NOMO-1 (cell line): Measurements from ENCODE around the gene FOXN3.
A peak's percentile ranks its signal among the peaks of the same experiment; 100 is the strongest.

Source experiments
- DNase-seq, 2 experiments: peaks; one replicate each; lab custom pipeline; 2025; ENCODE audit not compliant: unreplicated experiment in 2 of 2; lab: John Stamatoyannopoulos, UW

The FOXN3 gene

DNA sequence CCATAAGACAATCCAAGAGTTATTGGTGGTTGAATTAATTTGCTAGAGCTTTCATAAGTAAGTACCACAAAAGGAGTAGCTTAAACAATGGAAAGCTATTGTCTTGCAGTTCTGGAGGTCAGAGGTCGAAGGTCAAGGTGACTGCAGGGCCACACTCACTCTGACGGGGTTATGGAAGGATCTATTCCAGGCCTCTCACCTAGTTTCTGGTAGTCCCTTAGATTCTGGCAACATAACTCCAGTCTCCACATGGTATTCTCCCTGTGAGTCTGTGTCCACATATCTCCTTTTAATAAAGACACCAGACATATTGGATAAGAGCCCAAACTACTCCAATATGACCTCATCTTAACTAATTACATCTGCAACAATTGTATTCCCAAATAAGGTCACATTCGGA lies 273.4 kb downstream of the FOXN3 start:
- no peak for DNase-seq

DNA sequence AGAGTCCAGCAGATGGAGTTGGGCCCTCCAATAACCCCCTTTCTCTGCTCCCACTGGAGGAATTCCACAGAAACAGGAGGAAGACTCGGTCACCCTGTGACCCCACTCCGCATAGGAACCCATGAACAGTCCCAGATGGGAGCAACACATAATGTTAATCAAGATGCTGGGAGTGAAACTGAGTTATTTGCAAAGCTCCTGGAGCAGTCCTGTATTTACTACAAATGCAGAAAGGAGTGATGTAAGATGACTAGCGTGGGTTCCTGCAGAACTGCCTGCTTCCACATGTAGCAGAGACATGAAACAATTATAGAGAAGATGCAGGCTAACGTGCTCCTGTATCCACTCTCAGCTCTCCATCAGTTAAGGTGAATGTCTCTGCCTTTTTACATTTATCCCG lies 274.7 kb downstream of the FOXN3 start:
- DNase-seq = no peak

DNA sequence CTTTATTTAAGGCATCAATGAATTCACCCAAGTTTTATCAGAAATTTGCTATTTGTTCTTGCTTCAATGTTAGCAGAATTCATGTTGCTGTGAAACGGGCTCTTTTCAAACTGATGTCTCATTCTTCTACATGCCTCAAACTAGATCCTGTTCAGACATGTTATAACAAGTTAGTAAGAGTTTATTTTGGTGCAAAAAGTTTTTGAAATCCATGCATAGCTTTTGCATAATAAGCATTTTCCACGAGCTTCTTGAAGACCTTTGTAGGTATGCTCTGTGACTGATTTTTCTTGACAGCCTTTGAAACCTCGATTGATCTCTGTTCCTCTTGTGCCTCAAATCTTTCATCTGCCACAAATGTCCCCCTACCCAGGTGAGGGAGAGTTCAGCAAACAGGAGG lies 275.2 kb downstream of the FOXN3 start:
- no peak for DNase-seq

DNA sequence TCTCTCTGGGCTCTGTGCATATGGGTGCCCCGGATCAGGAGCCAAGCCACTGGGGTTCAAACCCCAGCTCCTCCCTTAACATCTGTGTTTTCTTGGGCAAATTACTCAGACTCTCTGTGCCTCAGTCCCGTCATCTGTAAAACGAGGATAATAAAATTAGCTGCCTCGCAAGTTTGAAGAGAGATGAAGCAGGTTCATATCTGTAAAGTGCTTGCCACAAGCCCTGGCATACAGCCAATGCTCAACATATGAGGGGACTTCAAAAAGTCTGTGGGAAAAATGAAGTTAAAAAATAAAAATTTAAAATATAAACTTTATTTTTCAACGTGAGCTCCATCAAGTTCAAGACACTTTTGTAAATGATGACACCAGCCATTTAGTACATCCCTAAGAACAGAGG lies 276.7 kb downstream of the FOXN3 start:
- DNase-seq = no peak

DNA sequence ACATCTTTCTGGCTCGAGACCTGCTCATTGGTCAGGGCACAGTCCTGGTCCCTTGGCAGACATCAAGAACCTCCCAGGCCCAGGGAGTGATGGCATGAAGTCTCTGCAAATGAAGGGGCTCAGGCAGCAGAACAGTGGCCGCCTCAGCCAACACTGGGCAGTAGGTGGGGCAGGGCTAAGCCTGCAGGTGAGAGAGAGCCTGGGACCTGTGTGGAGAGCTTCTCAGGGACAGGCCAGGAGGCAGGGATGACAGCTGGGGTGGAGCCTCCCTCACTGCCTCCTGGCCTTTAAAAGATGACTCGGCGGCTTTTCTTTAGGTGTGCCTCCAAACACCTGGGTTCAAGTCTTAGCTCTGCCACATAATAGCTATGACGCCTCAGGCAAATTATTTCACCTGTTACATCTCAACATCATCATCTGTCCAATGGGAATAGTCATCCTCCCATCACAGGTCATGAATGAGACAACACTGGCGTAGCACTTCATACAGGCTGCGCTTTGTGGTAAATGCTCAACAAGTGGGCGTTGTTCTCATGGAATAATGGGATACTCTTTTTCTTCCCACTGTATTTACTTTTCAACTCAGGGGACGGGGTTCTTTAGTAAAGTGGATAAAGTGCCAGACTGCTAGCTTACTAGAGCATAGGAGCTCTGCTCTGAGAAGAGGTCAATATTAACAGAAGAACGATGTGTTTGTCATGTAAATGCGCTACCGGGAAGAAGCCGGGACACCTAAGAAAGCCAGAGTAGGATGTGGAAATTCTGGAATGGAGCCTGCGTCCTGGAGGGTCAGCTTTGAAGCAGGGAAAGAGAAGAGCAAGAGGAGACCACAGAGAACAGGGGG lies 277.4 kb downstream of the FOXN3 start:
- DNase-seq = no peak

DNA sequence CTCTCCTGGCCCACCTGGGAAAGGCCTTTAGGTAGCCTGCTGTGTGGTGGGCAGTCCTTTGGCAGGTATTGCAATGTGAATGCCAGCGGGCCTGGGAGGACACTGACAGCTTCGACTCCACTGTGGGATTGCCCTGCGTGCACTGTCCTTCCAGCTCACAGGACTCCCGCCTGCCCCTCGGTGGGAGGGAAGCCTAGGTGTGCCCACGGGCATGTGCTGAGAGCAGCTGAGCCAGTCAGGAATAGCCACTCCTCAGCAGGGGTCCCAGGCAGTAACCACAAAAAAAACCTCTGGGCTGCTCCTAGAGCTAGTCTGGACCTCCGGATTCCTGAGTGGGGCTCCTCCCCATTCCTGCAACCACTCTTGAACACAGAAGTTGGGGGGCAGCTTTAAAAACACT lies 278.2 kb downstream of the FOXN3 start:
- DNase-seq = no peak

DNA sequence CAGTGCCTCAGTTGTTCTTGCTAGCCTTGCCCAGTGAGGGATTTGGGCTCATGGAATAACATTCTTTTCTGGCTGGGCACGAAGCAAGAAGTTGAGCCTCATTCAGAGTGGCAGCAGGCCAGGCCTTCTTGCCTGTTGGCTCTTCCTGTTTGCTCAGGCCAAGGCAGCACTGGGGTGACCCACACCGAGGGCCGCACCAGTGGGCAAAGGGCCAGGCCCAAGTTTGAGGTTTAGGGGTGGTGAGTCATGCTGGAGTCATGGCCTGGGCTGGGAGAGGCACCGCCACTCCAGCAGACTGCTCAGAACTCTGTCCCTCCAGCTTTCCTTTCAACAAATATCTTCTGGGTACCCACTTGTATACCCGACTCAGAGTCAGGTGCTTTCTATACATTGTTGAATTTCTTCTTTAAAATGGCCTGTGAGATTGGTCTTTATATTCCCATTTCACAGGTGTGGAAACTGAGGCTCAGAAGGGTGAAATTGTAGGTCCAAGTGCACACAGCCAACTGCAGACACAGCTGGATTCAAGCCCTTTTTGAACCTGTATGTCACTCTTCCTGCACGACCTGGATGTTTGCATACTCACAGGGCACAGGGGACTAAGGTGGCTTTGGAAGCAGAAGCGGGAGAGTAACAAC lies 279.4 kb downstream of the FOXN3 start:
- DNase-seq = no peak

DNA sequence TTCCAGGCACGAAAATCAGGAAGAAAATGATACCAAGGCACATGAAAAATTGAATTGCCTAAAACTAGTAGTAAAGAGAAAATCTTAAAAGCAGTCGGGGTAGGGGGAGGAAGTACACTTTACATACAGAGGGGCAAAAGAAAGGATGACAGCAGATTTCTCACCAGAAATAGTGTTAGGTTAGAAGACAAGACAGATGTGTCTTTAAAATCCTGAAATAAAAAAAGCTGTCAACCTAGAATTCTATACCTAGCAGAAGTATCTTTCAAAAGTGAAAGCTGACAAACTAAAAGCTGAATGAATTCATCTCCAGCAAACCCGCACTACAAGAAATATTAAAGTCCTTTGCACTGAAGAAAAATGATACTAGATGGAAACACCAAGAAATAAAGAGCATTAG lies 280.4 kb downstream of the FOXN3 start:
- no peak for DNase-seq

DNA sequence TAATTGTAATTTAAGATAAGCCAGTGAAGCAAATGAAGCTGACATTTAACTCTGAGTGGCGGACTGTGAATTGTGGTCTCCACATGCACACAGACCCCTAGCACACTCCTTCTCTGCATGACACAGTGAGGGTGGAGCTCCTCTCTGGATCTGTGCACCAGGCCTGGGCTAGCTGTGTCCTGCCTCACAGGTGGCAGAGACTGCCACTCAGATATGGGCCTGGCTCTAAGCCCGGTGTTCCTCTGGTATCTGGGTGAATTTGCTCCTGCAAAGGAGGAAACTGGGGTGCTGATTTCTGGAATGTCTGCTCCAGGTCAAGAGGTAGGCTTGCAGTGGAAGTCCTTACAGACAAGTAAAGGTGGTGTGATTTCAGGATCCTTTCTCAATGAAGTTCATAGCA lies 282.4 kb downstream of the FOXN3 start:
- no peak for DNase-seq

DNA sequence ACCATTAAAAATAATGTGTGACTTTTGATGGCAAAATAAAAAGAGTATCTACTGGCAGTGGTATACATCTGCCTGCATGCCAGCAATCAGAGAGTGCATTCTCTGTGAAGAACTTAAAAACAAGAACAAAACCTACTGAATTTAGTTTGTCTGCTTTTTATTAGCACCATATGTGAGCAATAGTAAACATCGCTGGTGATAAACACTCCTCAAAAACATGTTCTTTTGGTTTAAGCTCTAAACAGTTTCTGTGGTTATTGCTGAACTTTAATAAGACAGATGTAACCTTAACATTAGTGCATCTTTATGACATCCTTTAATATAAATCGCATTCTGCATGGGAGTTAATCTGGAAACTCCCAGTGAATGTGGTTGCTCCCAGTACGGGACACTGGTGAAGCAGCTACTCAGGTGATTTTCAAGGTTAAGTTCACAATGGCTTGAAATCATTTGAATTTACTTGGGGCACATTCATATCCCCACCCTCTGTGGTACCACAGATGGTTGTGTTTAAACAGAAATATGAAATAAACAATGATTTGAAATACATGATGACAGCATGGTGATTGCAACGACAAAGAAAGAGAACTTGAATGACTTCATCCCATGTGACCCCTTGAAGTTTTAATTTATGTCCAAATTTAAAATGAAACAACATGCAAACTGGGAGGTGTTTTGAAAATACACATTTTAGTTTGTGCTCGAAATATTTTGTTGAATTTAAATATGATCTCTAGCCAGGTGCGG lies 285.9 kb downstream of the FOXN3 start:
- no peak for DNase-seq

DNA sequence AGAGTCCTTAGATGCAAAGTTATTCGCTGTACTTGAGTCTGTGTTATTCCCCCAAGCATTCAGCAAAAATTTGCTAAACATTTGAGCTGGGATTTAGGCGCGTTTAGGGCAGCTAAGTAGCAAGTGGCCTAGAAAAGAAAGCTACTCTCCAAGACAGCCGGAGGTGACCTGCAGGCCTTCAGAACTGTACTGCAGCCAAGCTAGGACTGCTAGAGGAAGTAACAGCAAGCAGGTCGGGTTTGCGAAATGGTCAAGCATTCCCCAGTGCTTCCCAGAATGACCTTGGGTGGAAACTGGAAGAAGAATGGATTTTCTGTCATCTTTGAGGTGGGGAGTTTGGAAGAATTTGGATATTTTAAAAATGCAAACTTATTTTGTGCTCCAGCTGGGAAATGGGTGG lies 287.5 kb downstream of the FOXN3 start:
- no peak for DNase-seq

DNA sequence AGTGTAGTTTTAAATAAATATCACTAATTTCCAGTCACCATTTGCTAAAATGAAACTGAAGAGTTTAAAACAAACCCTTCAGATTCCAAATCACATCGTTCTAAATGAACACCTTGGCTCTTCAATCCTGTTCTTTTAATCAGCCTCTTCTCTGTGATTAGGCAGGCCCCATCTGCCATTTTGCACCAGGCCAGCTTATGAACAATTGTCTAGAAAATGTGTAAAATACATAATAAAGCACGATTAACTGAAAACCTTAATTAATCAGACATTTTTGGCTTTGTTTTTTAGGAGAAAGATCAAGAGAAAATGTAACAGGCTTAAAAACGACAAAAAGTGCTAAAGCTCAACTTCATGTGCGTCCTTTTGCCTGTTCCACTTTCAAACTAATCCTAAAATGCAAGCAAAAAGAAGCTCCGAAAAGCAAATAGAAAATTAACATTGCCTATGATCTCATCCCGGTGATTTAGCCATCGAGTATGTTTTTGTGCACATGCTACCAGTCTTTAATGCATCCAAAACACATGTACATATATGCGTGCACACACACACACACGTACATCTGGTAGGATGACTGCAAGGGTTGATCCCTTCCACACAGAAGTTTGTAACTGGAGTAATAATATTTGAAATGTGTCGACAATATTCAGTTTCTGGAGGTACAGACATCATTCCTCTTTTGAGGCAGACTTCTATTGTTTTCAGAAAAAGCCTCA lies 288.6 kb downstream of the FOXN3 start:
- no peak for DNase-seq

DNA sequence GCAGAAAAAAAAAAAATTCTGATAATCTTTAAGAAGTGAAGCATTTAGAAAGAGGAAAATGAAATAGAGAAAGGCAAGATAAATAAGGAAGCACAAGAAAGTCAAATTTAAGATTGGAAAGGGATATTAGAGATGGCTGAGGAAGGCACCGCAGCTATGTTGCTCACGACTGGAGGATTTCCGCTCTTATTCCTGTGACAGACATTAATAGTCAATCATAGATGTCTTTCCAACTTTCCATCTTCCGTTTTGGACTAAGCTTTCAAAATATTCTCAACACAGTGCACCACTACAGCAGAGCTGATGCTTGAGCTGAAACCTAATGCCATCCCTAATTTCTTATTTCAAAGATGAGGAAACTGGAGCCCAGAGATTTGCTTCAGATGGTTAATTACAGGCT lies 290.6 kb downstream of the FOXN3 start:
- no peak for DNase-seq

DNA sequence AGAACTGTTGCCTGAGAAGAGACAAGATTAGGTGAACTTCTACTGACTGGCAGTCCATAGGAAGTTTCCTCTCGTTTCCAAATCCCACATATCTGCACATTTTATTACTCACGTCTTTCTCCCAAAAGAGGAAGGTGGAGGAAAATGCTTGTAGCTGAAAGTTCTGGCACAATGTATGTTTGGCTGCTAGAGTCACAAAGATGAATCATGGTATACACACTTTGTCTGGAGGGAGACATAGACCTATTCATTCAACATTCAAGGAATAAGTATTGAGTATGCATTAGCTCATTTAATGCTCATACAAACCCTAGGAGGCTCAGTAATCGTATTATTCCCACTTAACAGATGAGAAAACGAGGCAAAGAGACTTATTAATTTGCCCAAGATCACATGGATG lies 291.8 kb downstream of the FOXN3 start:
- DNase-seq = no peak

DNA sequence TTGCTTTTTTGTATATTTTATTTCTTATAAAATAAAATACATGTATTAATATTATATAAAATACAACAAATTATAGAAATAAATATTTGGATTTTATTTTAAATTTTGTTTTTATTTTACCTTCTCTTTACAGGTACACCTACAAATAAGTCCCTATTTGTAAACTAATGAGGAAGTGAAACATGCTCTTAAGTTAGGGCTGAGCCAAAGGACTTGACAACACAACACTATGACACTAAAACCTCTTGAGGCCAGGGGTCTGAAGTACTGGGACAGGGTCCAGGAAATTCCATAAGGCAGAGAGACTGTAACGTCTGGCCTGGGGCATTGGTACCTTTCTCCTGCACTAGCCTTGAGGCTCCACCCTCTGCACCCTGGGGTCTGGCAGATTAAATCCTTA lies 293.2 kb downstream of the FOXN3 start:
- DNase-seq = peak in 1 of 2 experiments; percentile 9

DNA sequence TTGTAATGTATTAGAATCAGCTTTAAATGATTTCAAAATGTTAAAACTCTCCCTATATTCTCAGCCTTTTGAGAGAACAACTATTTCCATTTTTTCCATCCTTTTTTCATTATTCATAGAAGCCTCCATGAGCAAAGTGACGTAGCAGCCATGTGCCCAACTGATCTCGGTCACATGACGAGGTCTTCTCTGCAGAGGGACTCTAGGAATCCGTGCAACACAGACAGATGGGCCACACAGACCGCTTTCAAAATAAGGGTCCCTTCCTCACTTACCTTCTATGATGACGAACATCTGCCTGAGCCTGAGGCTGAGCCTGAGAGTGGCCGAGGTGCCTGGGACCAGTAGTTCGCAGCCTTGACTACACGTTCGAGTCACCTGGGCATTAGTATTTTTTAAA lies 293.8 kb downstream of the FOXN3 start:
- no peak for DNase-seq

DNA sequence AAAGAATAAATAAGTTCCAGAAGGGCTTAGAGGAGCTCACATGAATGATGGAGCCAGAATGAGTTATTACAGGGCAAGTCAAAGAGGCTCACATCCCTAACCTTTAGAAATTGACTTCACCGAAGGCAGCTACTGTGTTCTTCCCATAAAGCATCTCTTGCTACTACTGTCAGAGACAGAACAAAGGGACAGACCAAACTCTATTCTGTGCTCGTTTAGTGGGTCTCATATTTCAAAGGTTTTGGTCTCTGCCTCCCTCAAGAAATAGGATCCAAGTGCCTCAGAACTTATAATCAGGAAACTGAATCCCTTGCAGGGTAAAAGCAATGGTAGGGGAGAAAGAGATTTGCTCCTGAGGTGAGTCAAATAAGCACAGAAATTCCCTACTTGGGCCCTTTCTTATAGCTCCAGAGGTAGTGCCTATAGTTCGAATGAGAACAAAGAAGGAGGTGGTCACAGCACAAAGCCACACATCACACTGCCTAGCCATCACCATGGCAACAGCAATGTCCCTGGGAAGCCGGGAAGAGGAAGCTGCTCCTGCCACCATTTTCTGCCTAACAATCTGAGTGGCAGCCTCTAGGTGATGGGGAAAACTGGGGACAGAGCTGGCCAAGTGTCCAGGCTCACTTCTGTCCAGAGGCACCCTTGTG lies 294.9 kb downstream of the FOXN3 start:
- DNase-seq = no peak

DNA sequence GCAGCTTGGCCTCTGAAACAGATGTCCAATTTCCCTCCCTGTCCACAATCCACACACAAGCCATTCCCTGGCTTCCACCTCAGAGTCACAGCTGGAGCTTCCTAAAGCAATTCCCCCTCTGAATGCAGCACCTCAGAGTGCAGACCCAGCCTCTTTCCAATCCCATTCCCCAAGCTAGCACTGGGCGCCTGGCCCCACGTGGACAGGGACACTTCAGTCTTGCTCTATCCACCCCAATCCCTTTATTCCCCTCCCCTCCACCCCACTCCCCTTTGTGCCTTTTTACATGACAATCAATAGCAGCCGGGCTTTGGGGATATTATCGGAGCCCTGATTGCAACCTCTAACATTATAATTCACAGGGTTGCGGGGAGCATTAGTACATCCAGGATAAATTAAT lies 300.0 kb downstream of the FOXN3 start:
- DNase-seq = no peak

DNA sequence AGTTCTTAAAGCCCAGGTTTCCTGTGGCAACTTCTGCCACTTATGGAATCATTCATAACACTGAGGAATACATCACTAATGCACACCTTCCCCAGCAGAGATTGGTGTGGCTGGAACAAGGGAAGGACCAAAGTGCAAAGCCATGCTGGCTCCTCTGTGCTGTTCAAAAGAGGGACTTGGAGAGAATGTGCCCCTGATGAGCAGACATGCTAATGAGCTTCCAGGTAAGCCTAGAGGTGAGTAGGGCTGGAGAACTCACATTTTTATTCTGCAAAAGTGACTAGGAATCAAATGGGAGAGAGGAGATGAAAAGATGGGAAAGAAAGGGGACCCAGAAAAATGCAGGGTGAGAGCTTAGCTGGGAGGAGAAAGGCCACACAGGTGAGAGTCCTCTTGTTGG lies 302.9 kb downstream of the FOXN3 start:
- no peak for DNase-seq

DNA sequence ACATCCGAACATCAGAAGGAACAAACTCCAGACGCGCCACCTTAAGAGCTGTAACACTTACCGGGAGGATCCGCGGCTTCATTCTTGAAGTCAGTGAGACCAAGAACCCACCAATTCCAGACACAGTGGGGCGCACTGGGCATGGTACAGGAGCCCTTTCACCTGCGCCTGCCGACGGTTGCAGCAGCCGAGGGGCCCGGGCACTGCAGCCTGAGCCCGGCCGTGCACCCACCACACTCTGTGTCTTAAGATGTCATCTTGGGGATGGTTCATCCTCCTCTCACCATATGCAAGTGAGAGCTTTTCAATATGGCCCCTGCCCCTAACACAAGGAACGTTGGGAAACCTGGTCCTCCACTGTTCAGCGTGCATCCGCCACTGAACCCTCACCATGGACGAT lies 304.3 kb downstream of the FOXN3 start:
- no peak for DNase-seq
